GM06990 (cell line): ENCODE results near the gene AHNAK2.

Experiments
- DNase-seq: peaks from one replicate; pipeline ENCODE4 v3.0.0-alpha.2; 2011; ENCODE audit not compliant: insufficient read length; ENCODE audit errors: extremely low read depth
- H3K27me3 ChIP-seq: replicated peaks from 2 replicates; pipeline ENCODE4 v1.6.0; 2011; ENCODE audit warnings: low read length; ENCODE audit not compliant: control insufficient read depth, insufficient read depth
- H3K36me3 ChIP-seq: 2 replicates; pipeline ENCODE4 v1.5.1; 2011; ENCODE audit warnings: low read length; ENCODE audit not compliant: control insufficient read depth, insufficient read depth
- H3K4me3 ChIP-seq: replicated peaks from 2 replicates; pipeline ENCODE4 v1.5.1; 2011; ENCODE audit warnings: low read depth, mild to moderate bottlenecking, control low read depth, low read length
- TF ChIP-seq, protein P1 (sequence below): IDR thresholded peaks from 2 replicates; pipeline ENCODE4 v1.5.1; 2011; ENCODE audit warnings: low read length, control low read depth, mild to moderate bottlenecking, inconsistent platforms; ENCODE audit not compliant: insufficient read depth, poor library complexity, severe bottlenecking

The AHNAK2 gene

DNA sequence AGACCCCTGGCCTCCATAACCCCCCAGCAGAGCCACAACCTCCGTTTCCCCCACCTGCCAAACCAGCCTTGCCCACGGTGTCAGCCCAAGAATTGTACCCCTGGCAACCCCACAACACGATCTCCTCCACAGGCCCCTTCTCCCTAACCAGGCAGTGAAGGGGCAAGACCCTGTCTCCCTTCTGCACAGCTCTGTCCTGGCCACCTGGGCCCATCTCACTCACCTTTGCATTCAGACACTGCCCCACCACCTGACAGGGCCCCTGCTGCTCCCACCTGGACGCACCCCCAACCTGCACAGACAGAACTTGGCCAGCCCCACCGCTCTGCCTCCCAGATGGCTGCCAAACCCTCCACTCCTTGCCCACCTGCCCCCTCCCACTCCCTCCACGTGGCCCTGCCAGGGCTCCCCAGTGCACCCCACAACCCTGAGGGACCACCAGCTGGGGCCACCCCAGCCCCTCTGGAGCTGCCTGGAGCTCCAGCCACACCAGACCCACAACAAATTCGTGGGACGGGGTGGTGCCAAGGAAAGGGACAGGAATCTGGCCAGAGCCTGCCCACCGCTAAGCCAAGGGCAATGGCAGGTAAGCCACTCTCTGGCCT is 11.8 kb downstream of the AHNAK2 start:
- TF ChIP-seq, protein P1, sequence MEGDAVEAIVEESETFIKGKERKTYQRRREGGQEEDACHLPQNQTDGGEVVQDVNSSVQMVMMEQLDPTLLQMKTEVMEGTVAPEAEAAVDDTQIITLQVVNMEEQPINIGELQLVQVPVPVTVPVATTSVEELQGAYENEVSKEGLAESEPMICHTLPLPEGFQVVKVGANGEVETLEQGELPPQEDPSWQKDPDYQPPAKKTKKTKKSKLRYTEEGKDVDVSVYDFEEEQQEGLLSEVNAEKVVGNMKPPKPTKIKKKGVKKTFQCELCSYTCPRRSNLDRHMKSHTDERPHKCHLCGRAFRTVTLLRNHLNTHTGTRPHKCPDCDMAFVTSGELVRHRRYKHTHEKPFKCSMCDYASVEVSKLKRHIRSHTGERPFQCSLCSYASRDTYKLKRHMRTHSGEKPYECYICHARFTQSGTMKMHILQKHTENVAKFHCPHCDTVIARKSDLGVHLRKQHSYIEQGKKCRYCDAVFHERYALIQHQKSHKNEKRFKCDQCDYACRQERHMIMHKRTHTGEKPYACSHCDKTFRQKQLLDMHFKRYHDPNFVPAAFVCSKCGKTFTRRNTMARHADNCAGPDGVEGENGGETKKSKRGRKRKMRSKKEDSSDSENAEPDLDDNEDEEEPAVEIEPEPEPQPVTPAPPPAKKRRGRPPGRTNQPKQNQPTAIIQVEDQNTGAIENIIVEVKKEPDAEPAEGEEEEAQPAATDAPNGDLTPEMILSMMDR = no peak
- Histone ChIP-seq H3K36me3 (no peaks in the 10 kb centered on the region), H3K27me3 (peaks cover 3% of the 10 kb centered on the region), H3K4me3 (no peak overlapping the region)
- DNase-seq = no peak

DNA sequence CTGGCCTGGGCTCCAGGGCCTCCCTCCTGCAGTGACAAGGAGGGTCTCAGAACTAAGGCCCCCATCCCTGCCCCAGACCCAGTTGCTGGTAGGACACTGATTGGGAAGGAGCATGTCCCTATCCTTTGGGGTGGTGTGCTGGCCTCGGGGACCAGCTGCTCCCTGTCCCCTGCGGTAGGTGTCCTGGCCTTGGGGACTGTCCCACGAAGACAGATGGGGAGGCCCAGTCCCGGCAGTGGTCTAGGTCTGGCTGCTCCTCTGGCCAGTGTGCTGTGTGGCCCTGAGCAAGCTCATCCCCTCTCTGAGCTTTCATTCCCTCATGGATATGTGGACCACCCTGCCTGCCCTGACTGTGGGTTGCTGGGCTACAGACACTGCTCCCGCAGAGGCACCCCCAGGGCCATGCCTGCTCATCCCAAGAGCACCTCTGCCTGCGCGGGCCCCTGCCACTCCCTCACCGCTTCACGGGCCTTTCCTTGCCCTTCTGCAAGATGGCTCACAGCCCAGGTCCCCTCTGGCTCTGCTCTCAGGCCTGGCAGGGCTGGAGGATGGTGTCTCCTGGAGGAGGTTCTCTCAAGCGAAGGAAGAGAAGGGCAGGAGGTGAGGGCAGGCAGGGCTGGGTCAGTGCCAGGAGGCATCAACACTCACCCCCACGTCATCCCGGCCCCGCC is 12.5 kb downstream of the AHNAK2 start:
- H3K4me3 ChIP-seq = no peak overlapping the region
- TF ChIP-seq, protein P1 = no peak
- no peak for DNase-seq
- peaks cover 3% of the 10 kb centered on the region for H3K27me3 ChIP-seq
- H3K36me3 ChIP-seq = no peaks in the 10 kb centered on the region

DNA sequence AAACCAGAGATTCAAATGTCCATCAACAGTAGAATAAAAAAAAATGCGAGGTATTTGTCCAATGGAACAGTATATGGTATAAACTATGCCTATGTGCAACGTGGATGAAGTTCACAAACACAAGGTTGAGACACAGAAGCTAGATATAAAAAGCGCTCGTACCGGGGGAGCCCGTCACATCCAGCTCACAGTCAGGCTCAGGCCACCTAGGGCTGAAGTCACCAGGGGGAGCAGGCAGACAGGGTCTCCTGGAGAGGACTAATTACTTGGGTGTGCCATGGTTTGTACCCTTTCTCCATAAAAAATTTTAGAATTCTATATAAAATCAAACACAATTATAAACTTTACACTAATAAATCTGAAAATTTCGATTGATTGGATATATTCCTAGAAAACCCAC is 13.6 kb downstream of the AHNAK2 start:
- no peak for DNase-seq
- Histone ChIP-seq H3K36me3 (no peaks in the 10 kb centered on the region), H3K27me3 (peaks cover 3% of the 10 kb centered on the region), H3K4me3 (no peak overlapping the region)
- TF ChIP-seq, protein P1 = no peak

DNA sequence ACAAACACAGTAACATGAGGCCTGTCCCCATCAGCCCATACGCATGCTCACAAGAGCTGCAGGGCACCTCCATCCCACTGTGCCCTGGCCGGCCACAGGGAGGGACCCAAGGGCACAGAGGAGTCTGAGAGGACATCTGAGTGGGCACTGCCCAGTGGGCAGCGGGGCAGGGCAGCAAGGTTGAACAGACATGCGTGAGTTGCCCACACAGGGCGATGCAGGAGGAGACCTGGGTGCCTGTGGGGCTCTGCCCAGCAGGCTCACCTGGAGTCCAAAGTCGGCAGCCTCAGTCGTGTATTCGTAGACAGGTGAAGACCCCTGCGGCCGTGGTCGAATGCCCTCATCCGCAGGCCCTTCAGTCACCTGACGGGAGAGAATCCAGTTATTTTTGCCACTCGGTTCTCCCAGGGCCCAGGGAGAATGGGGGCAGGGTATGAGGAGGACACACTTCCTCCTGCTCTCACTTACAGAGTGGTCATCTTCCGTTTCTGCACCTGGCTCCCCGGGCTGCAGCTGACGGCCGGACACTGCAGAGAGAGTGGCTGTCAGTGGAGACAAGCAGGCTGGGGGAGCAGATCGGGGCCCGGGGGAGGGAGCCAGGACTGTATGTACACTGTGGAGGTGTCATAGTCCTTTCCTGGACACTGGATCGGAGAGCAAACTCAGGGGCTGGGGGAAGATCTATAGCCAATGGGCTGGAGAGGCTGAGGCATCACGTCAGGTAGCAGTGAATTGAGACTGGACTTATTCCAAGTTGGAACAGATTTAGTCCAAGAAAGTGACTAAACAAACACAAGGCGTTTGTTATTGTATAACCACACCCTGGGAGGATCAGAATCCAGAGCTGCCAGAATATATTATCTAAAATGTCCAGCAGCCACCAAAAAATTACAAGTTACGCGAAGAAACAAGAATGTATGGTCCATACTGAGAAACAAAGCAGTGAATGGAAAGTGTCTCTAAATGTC is 20.7 kb downstream of the AHNAK2 start:
- Histone ChIP-seq H3K27me3 (peaks cover 1% of the 10 kb centered on the region; the same call in 1 of the 2 replicates), H3K36me3 (no peaks in the 10 kb centered on the region), H3K4me3 (no peak overlapping the region)
- no peak for DNase-seq
- TF ChIP-seq, protein P1 = no peak

DNA sequence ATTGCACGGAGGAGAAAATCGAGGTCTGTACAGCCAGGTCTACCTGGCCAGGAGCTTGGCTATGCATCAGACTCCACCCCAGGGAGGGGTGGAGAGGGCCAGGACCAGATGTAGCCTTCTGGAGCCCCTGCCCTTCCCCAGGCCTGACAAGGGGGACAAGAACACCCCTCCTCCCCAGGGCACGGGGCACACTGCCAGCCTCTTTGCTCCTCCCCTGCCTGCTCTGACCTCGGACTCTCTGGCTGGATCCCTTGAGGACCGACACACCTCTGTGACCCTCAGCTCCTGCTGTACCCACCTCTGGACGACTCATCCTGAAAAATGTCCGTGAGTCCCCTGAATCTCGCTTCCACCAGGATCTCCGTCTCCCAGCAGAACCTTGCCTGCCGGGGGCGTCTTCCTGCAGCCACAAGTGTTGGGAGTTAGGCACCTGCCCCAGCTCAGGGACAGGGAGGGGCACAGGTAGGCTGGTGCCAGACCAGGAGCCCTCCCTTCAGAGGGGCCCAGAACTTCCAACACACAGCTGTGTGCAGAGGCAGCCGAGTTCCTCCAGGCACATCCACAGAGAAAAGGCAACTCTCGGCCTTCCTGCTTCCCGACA is 21.8 kb downstream of the AHNAK2 start:
- no peaks in the 10 kb centered on the region for H3K36me3 ChIP-seq
- TF ChIP-seq, protein P1 = no peak
- H3K27me3 ChIP-seq = no peaks in the 10 kb centered on the region; the same call in 1 of the 2 replicates
- DNase-seq = no peak
- no peak overlapping the region for H3K4me3 ChIP-seq
